Activated naive CD4-positive, alpha-beta T cell treated with anti-CD3 and anti-CD28 coated beads, Interleukin-2, amount 10 ng/mL, durations not matched to agents 7 days and 5 days (primary cell): Measurements from ENCODE around the gene MXD4.

Experiments used
- CTCF ChIA-PET: fragments of 350-600 bp; sonication (Branson Sonifier 250); formaldehyde crosslinking; loops from one replicate; lab custom pipeline; 2021; ENCODE audit warnings: antibody characterized with exemption; lab: Charles Lee
- DNase-seq: peaks from one replicate; pipeline ENCODE4 v3.0.0-alpha.2; 2020
- H3K27ac Mint-ChIP-seq: one replicate; pipeline ENCODE4 v1.8.0; 2021; ENCODE audit warnings: mild to moderate bottlenecking, moderate library complexity, mixed read lengths
- H3K27me3 Mint-ChIP-seq: one replicate; pipeline ENCODE4 v1.8.0; 2021; ENCODE audit warnings: mild to moderate bottlenecking, mixed read lengths
- H3K36me3 Mint-ChIP-seq: one replicate; pipeline ENCODE4 v1.8.0; 2021; ENCODE audit warnings: mixed read lengths
- H3K4me1 Mint-ChIP-seq: one replicate; pipeline ENCODE4 v1.8.0; 2021; ENCODE audit warnings: mixed read lengths
- H3K4me3 Mint-ChIP-seq: one replicate; pipeline ENCODE4 v1.8.0; 2021; ENCODE audit warnings: mild to moderate bottlenecking, moderate library complexity, mixed read lengths
- H3K9me3 Mint-ChIP-seq: one replicate; pipeline ENCODE4 v1.8.0; 2021; ENCODE audit warnings: mixed read lengths

Gene MXD4

GRCh38 chr4:2261853-2262144, at the start of gene MXD4:
TSS of gene MXD4 (minus strand) at chr4:2262109. CDS start at chr4:2261980, 129 bp downstream.
- Mint-ChIP-seq H3K36me3 (no peaks in the 10 kb centered on the region), H3K9me3 (no peaks in the 10 kb centered on the region), H3K4me1 (peaks cover 5% of the 10 kb centered on the region)

GRCh38 chr4:2306773-2307410, 45.0 kb upstream of the MXD4 start:
- no peaks in the 10 kb centered on the region for H3K4me1 Mint-ChIP-seq
- H3K27ac Mint-ChIP-seq = no peak overlapping the region
- no peaks in the 10 kb centered on the region for H3K36me3 Mint-ChIP-seq
- CTCF ChIA-PET = no interaction called here
- no peak overlapping the region for H3K4me3 Mint-ChIP-seq
- DNase-seq = no peak
- H3K9me3 Mint-ChIP-seq = peaks cover 6% of the 10 kb centered on the region
- peaks cover 4% of the 10 kb centered on the region for H3K27me3 Mint-ChIP-seq

More at GRCh38 chr4:2261853-2262144, at the start of gene MXD4:
- H3K27ac Mint-ChIP-seq = peak within 1 kb of the TSS; percentile 90
- DNase-seq = no peak
- CTCF ChIA-PET = interaction anchor here (1.0 kb wide), 1 partner anchor 42 kb away, joined by 3 read pairs; no protein-coding TSS in a partner anchor
- H3K27me3 Mint-ChIP-seq = no peaks in the 10 kb centered on the region
- peak within 1 kb of the TSS; percentile 72 for H3K4me3 Mint-ChIP-seq

- H3K27me3 Mint-ChIP-seq = peaks cover 4% of the 10 kb centered on the region
- H3K4me1 Mint-ChIP-seq = no peaks in the 10 kb centered on the region
- H3K4me3 Mint-ChIP-seq = no peak overlapping the region
- no peaks in the 10 kb centered on the region for H3K36me3 Mint-ChIP-seq
- DNase-seq = no peak
- peaks cover 6% of the 10 kb centered on the region for H3K9me3 Mint-ChIP-seq
- CTCF ChIA-PET = no interaction called here
- H3K27ac Mint-ChIP-seq = no peak overlapping the region
Observed at GRCh38 chr4:2305766-2306501, 44.0 kb upstream of the MXD4 start.

GRCh38 chr4:2304877-2305561, 43.1 kb upstream of the MXD4 start:
- H3K4me1 Mint-ChIP-seq = no peaks in the 10 kb centered on the region
- H3K4me3 Mint-ChIP-seq = no peak overlapping the region
- peaks cover 4% of the 10 kb centered on the region for H3K27me3 Mint-ChIP-seq
- H3K9me3 Mint-ChIP-seq = peaks cover 6% of the 10 kb centered on the region
- H3K36me3 Mint-ChIP-seq = no peaks in the 10 kb centered on the region
- no peak for DNase-seq
- H3K27ac Mint-ChIP-seq = no peak overlapping the region
- CTCF ChIA-PET = interaction anchor here (0.6 kb wide), 1 partner anchor 258 kb away, joined by 3 read pairs; no protein-coding TSS in a partner anchor

- no peak overlapping the region for H3K27ac Mint-ChIP-seq
- CTCF ChIA-PET = interaction anchor here (0.6 kb wide), 1 partner anchor 259 kb away, joined by 3 read pairs; no protein-coding TSS in a partner anchor
- H3K4me1 Mint-ChIP-seq = no peaks in the 10 kb centered on the region
- no peak for DNase-seq
- peaks cover 4% of the 10 kb centered on the region for H3K27me3 Mint-ChIP-seq
- peaks cover 4% of the 10 kb centered on the region for H3K9me3 Mint-ChIP-seq
- no peak overlapping the region for H3K4me3 Mint-ChIP-seq
- H3K36me3 Mint-ChIP-seq = no peaks in the 10 kb centered on the region
Observed at GRCh38 chr4:2304321-2304876, 42.5 kb upstream of the MXD4 start.

- CTCF ChIA-PET = no interaction called here
- no peak overlapping the region for H3K27ac Mint-ChIP-seq
- peaks cover 4% of the 10 kb centered on the region for H3K9me3 Mint-ChIP-seq
- H3K27me3 Mint-ChIP-seq = peaks cover 4% of the 10 kb centered on the region
- no peak overlapping the region for H3K4me3 Mint-ChIP-seq
- no peaks in the 10 kb centered on the region for H3K36me3 Mint-ChIP-seq
- DNase-seq = no peak
- H3K4me1 Mint-ChIP-seq = no peaks in the 10 kb centered on the region
Observed at GRCh38 chr4:2303686-2304320, 41.9 kb upstream of the MXD4 start.

- Mint-ChIP-seq H3K9me3 (peaks cover 4% of the 10 kb centered on the region), H3K27me3 (peaks cover 3% of the 10 kb centered on the region), H3K4me1 (no peaks in the 10 kb centered on the region), H3K36me3 (no peaks in the 10 kb centered on the region), H3K4me3 (no peak overlapping the region), H3K27ac (peak overlapping the region; percentile 49)
- CTCF ChIA-PET = no interaction called here
- DNase-seq = no peak
Observed at GRCh38 chr4:2303121-2303685, 41.3 kb upstream of the MXD4 start.

- Mint-ChIP-seq H3K9me3 (peaks cover 4% of the 10 kb centered on the region), H3K27ac (no peak overlapping the region), H3K27me3 (peaks cover 10% of the 10 kb centered on the region), H3K4me3 (no peak overlapping the region), H3K4me1 (peaks cover 3% of the 10 kb centered on the region), H3K36me3 (no peaks in the 10 kb centered on the region)
- no peak for DNase-seq
- CTCF ChIA-PET = no interaction called here
Observed at GRCh38 chr4:2302387-2303119, 40.6 kb upstream of the MXD4 start.

- Mint-ChIP-seq H3K27ac (no peak overlapping the region), H3K4me1 (peaks cover 5% of the 10 kb centered on the region), H3K27me3 (peaks cover 14% of the 10 kb centered on the region), H3K9me3 (peaks cover 1% of the 10 kb centered on the region), H3K36me3 (no peaks in the 10 kb centered on the region), H3K4me3 (no peak overlapping the region)
- CTCF ChIA-PET = no interaction called here
- no peak for DNase-seq
Observed at GRCh38 chr4:2301806-2302205, 39.9 kb upstream of the MXD4 start.

- CTCF ChIA-PET = no interaction called here
- no peaks in the 10 kb centered on the region for H3K9me3 Mint-ChIP-seq
- H3K4me1 Mint-ChIP-seq = peaks cover 5% of the 10 kb centered on the region
- peaks cover 14% of the 10 kb centered on the region for H3K27me3 Mint-ChIP-seq
- no peaks in the 10 kb centered on the region for H3K36me3 Mint-ChIP-seq
- H3K4me3 Mint-ChIP-seq = no peak overlapping the region
- no peak overlapping the region for H3K27ac Mint-ChIP-seq
- DNase-seq = no peak
Observed at GRCh38 chr4:2301225-2301642, 39.3 kb upstream of the MXD4 start.

GRCh38 chr4:2300431-2301224, 38.7 kb upstream of the MXD4 start:
- CTCF ChIA-PET = no interaction called here
- Mint-ChIP-seq H3K27me3 (peaks cover 20% of the 10 kb centered on the region), H3K9me3 (no peaks in the 10 kb centered on the region), H3K4me3 (no peak overlapping the region), H3K4me1 (peaks cover 6% of the 10 kb centered on the region), H3K27ac (no peak overlapping the region), H3K36me3 (no peaks in the 10 kb centered on the region)
- DNase-seq = no peak

- Mint-ChIP-seq H3K27ac (no peak overlapping the region), H3K4me1 (peaks cover 10% of the 10 kb centered on the region), H3K4me3 (no peak overlapping the region), H3K36me3 (no peaks in the 10 kb centered on the region), H3K27me3 (peaks cover 24% of the 10 kb centered on the region), H3K9me3 (no peaks in the 10 kb centered on the region)
- CTCF ChIA-PET = interaction anchor here (1.6 kb wide), 1 partner anchor 18 kb away, joined by 4 read pairs; no protein-coding TSS in a partner anchor
- DNase-seq = no peak
Observed at GRCh38 chr4:2299794-2300193, 37.9 kb upstream of the MXD4 start.
